Upper lobe of right lung (tissue), 1 donor: ENCODE data around the gene NPR2. TPM values are rescaled to one million over a fixed set of nuclear protein-coding genes. Genes with fewer than 3 reads are reported as not detected.

Source experiments
- ATAC-seq: fragments of 200-7000 bp; cut with Tn5 transposase; one replicate; pipeline ENCODE4 v1.9.1; 2020; ENCODE audit warnings: mild to moderate bottlenecking, moderate library complexity
- DNase-seq: peaks from one replicate; pipeline ENCODE4 v3.0.0-alpha.2; 2020
- H3K27ac ChIP-seq: fragments of 200-600 bp; one replicate; pipeline ENCODE4 v1.8.0; 2022
- H3K27me3 ChIP-seq: fragments of 200-600 bp; one replicate; pipeline ENCODE4 v1.8.0; 2022; ENCODE audit warnings: mild to moderate bottlenecking
- H3K36me3 ChIP-seq: fragments of 200-600 bp; one replicate; pipeline ENCODE4 v1.8.0; 2022
- H3K4me1 ChIP-seq: fragments of 200-600 bp; one replicate; pipeline ENCODE4 v1.8.0; 2022
- H3K4me3 ChIP-seq: fragments of 200-600 bp; one replicate; pipeline ENCODE4 v1.8.0; 2022; ENCODE audit warnings: mild to moderate bottlenecking
- H3K9me3 ChIP-seq: fragments of 200-600 bp; one replicate; pipeline ENCODE4 v1.8.0; 2022
- CTCF ChIP-seq: fragments of 200-600 bp; IDR thresholded peaks from one replicate; pipeline ENCODE4 v1.8.0; 2022; ENCODE audit warnings: antibody characterized with exemption
- intact Hi-C: fragments of 100-400 bp; cut with DNase I; formaldehyde crosslinking; loops from one replicate; pipeline ENCODE4 v1.11.0; 2022
- total RNA-seq: library from RNA; stranded (reverse); fragmentation: NEBNext Ultra II Directional; extraction: Animal tissue kit (Norgen Biotek cat#: 25700); gene quantifications from one replicate; pipeline ENCODE4 v1.2.1, GENCODE V29; 2021
- donor health status: DM: no; HTN: yes; CAD: no; lungs with severe emphysema.

The NPR2 gene
- total RNA-seq, 1 donor from 2014 or later: 21.7 TPM

GRCh38 chr9:35766997-35767396, 24.4 kb upstream of the NPR2 start:
- H3K4me3 ChIP-seq: no peak overlapping the region

GRCh38 chr9:35767458-35767857, 23.9 kb upstream of the NPR2 start:
- H3K4me1 ChIP-seq: peaks cover 19% of the 10 kb centered on the region
- no peaks in the 10 kb centered on the region for H3K27me3 ChIP-seq
- no peak overlapping the region for H3K4me3 ChIP-seq
- H3K27ac ChIP-seq: no peak overlapping the region
- H3K36me3 ChIP-seq: no peaks in the 10 kb centered on the region
- ATAC-seq (no peak), DNase-seq (no peak)
- intact Hi-C loops: no loop called here
- TF ChIP-seq CTCF: no peak
- no peaks in the 10 kb centered on the region for H3K9me3 ChIP-seq

More at GRCh38 chr9:35766997-35767396, 24.4 kb upstream of the NPR2 start:
- Histone ChIP-seq H3K27ac (no peak overlapping the region), H3K4me1 (peaks cover 16% of the 10 kb centered on the region), H3K9me3 (no peaks in the 10 kb centered on the region), H3K27me3 (no peaks in the 10 kb centered on the region), H3K36me3 (no peaks in the 10 kb centered on the region)
- ATAC-seq (no peak), DNase-seq (no peak)
- no peak for TF ChIP-seq CTCF
- intact Hi-C loops: no loop called here

- H3K4me1 ChIP-seq: peaks cover 19% of the 10 kb centered on the region
- intact Hi-C loops: no loop called here
- no peaks in the 10 kb centered on the region for H3K27me3 ChIP-seq
- no peak for DNase-seq
- no peaks in the 10 kb centered on the region for H3K9me3 ChIP-seq
- no peak overlapping the region for H3K4me3 ChIP-seq
- H3K36me3 ChIP-seq: no peaks in the 10 kb centered on the region
- TF ChIP-seq CTCF: no peak
- no peak overlapping the region for H3K27ac ChIP-seq
- ATAC-seq: no peak
Observed at GRCh38 chr9:35769763-35770162, 21.6 kb upstream of the NPR2 start.

GRCh38 chr9:35771075-35771433, 20.3 kb upstream of the NPR2 start:
- intact Hi-C loops: no loop called here
- peak overlapping the region; percentile 53 for H3K27ac ChIP-seq
- no peaks in the 10 kb centered on the region for H3K27me3 ChIP-seq
- H3K4me3 ChIP-seq: peak overlapping the region; percentile 8
- TF ChIP-seq CTCF: no peak
- H3K36me3 ChIP-seq: no peaks in the 10 kb centered on the region
- DNase-seq (no peak), ATAC-seq (peak; percentile 68)
- peaks cover 19% of the 10 kb centered on the region for H3K4me1 ChIP-seq
- H3K9me3 ChIP-seq: no peaks in the 10 kb centered on the region

- peaks cover 19% of the 10 kb centered on the region for H3K4me1 ChIP-seq
- H3K36me3 ChIP-seq: no peaks in the 10 kb centered on the region
- H3K27me3 ChIP-seq: no peaks in the 10 kb centered on the region
- no peaks in the 10 kb centered on the region for H3K9me3 ChIP-seq
- DNase-seq: no peak
- H3K27ac ChIP-seq: peak overlapping the region; percentile 53
- intact Hi-C loops: no loop called here
- no peak for TF ChIP-seq CTCF
- peak overlapping the region; percentile 8 for H3K4me3 ChIP-seq
- ATAC-seq: no peak
Observed at GRCh38 chr9:35771534-35771933, 19.9 kb upstream of the NPR2 start.

- no peak for DNase-seq
- no peak for ATAC-seq
- Histone ChIP-seq H3K27ac (no peak overlapping the region), H3K27me3 (no peaks in the 10 kb centered on the region), H3K36me3 (no peaks in the 10 kb centered on the region), H3K9me3 (no peaks in the 10 kb centered on the region), H3K4me1 (peaks cover 19% of the 10 kb centered on the region), H3K4me3 (no peak overlapping the region)
- intact Hi-C loops: no loop called here
- TF ChIP-seq CTCF: no peak
Observed at GRCh38 chr9:35771943-35772342, 19.4 kb upstream of the NPR2 start.
